WTC11 (cell line): Measurements from ENCODE around the gene HAGHL. TPM values are rescaled to one million over a fixed set of nuclear protein-coding genes. Genes with fewer than 3 reads are reported as not detected.

Source experiments
- ATAC-seq: fragments of 200-7000 bp; cut with Tn5 transposase; 2 replicates; pipeline ENCODE4 v1.10.0; 2021; ENCODE audit warnings: mild to moderate bottlenecking, moderate library complexity
- CTCF ChIA-PET: fragments of 300-600 bp; sonication (Branson Sonifier 250); formaldehyde crosslinking; loops from one replicate; lab custom pipeline; 2021; ENCODE audit warnings: antibody characterized with exemption; lab: Charles Lee
- POLR2A ChIA-PET: fragments of 350-600 bp; sonication (Branson Sonifier 250); formaldehyde crosslinking; loops from one replicate; lab custom pipeline; 2021; ENCODE audit warnings: antibody characterized with exemption; lab: Charles Lee
- DNase-seq: peaks from one replicate; pipeline ENCODE4 v3.0.0; 2021; ENCODE audit warnings: low spot score
- H3K27ac Mint-ChIP-seq: 2 replicates; pipeline ENCODE4 v1.8.0; 2021; ENCODE audit warnings: mixed read lengths
- H3K27me3 Mint-ChIP-seq: 2 replicates; pipeline ENCODE4 v1.8.0; 2021; ENCODE audit warnings: low read depth, mild to moderate bottlenecking, moderate library complexity, mixed read lengths
- H3K36me3 Mint-ChIP-seq: 2 replicates; pipeline ENCODE4 v1.8.0; 2021; ENCODE audit warnings: mixed read lengths
- H3K4me1 Mint-ChIP-seq: 2 replicates; pipeline ENCODE4 v1.8.0; 2022; ENCODE audit warnings: mixed read lengths
- H3K4me3 Mint-ChIP-seq: 2 replicates; pipeline ENCODE4 v1.8.0; 2021; ENCODE audit warnings: mild to moderate bottlenecking, moderate library complexity, mixed read lengths
- H3K9me3 Mint-ChIP-seq: 2 replicates; pipeline ENCODE4 v1.8.0; 2021; ENCODE audit warnings: mixed read lengths
- AR ChIP-seq: fragments of 250-450 bp; sonication (Bioruptor Pico); IDR thresholded peaks from 2 replicates; pipeline ENCODE4 v1.9.0; 2021; ENCODE audit warnings: mild to moderate bottlenecking
- ARID4B ChIP-seq: sonication (generic); formaldehyde crosslinking; IDR thresholded peaks from 2 replicates; pipeline ENCODE4 v1.8.0; 2023; ENCODE audit warnings: missing genetic modification reagents, mild to moderate bottlenecking, borderline replicate concordance
- CDX4 ChIP-seq: fragments of 250-450 bp; sonication (Bioruptor Pico); IDR thresholded peaks from 2 replicates; pipeline ENCODE4 v1.9.0; 2021; ENCODE audit warnings: moderate library complexity, mild to moderate bottlenecking, inconsistent platforms, borderline replicate concordance
- E2F4 ChIP-seq: sonication (generic); formaldehyde crosslinking; IDR thresholded peaks from 2 replicates; pipeline ENCODE4 v1.8.1; 2022; ENCODE audit warnings: low read depth, mild to moderate bottlenecking, moderate library complexity, missing genetic modification reagents, borderline replicate concordance
- ESRRA ChIP-seq: sonication (generic); formaldehyde crosslinking; IDR thresholded peaks from 2 replicates; pipeline ENCODE4 v1.8.1; 2022; ENCODE audit warnings: mild to moderate bottlenecking, missing genetic modification reagents, borderline replicate concordance
- FOXP1 ChIP-seq: sonication (generic); formaldehyde crosslinking; IDR thresholded peaks from 2 replicates; pipeline ENCODE4 v1.8.0; 2022; ENCODE audit warnings: missing genetic modification reagents, mild to moderate bottlenecking, moderate library complexity, borderline replicate concordance
- FOXP4 ChIP-seq: sonication (generic); formaldehyde crosslinking; IDR thresholded peaks from 2 replicates; pipeline ENCODE4 v1.8.0; 2022; ENCODE audit warnings: mild to moderate bottlenecking, missing genetic modification reagents
- HMGA2 ChIP-seq: fragments of 250-450 bp; sonication (Bioruptor Pico); IDR thresholded peaks from 2 replicates; pipeline ENCODE4 v1.4.0; 2021; ENCODE audit warnings: mild to moderate bottlenecking, moderate library complexity
- IRF2 ChIP-seq: sonication (generic); formaldehyde crosslinking; IDR thresholded peaks from 2 replicates; pipeline ENCODE4 v1.8.0; 2022; ENCODE audit warnings: low read depth, missing genetic modification reagents, borderline replicate concordance
- PREB ChIP-seq: sonication (generic); formaldehyde crosslinking; IDR thresholded peaks from 2 replicates; pipeline ENCODE4 v1.8.1; 2022; ENCODE audit warnings: mild to moderate bottlenecking, missing genetic modification reagents, moderate library complexity, borderline replicate concordance
- SMAD4 ChIP-seq: sonication (generic); formaldehyde crosslinking; IDR thresholded peaks from 2 replicates; pipeline ENCODE4 v1.8.0; 2022; ENCODE audit warnings: mild to moderate bottlenecking, missing genetic modification reagents
- STAT6 ChIP-seq: sonication (generic); formaldehyde crosslinking; conservative IDR thresholded peaks from 2 replicates; pipeline ENCODE4 v1.8.1; 2023; ENCODE audit warnings: mild to moderate bottlenecking, low read depth, missing genetic modification reagents, moderate library complexity
- TCF7 ChIP-seq: sonication (generic); formaldehyde crosslinking; IDR thresholded peaks from 2 replicates; pipeline ENCODE4 v1.8.0; 2022; ENCODE audit warnings: mild to moderate bottlenecking, low read depth, missing genetic modification reagents, moderate library complexity
- TP53 ChIP-seq: sonication (generic); formaldehyde crosslinking; IDR thresholded peaks from 2 replicates; pipeline ENCODE4 v1.8.1; 2023; ENCODE audit warnings: mild to moderate bottlenecking, missing genetic modification reagents
- USF1 ChIP-seq: sonication (generic); formaldehyde crosslinking; IDR thresholded peaks from 2 replicates; pipeline ENCODE4 v1.8.0; 2022; ENCODE audit warnings: mild to moderate bottlenecking, missing genetic modification reagents
- ZBTB21 ChIP-seq: sonication (generic); formaldehyde crosslinking; IDR thresholded peaks from 2 replicates; pipeline ENCODE4 v1.8.1; 2023; ENCODE audit warnings: mild to moderate bottlenecking, missing genetic modification reagents, borderline replicate concordance
- ZNF317 ChIP-seq: sonication (generic); formaldehyde crosslinking; IDR thresholded peaks from 2 replicates; pipeline ENCODE4 v1.8.1; 2023; ENCODE audit warnings: low read depth, mild to moderate bottlenecking, moderate library complexity, missing genetic modification reagents, borderline replicate concordance
- ZNF416 ChIP-seq: fragments of 250-450 bp; sonication (Bioruptor Pico); IDR thresholded peaks from 2 replicates; pipeline ENCODE4 v1.9.0; 2021; ENCODE audit warnings: mild to moderate bottlenecking, inconsistent platforms
- ZNF423 ChIP-seq: fragments of 250-450 bp; sonication (Bioruptor Pico); IDR thresholded peaks from 2 replicates; pipeline ENCODE4 v2.1.2; 2022; ENCODE audit warnings: mild to moderate bottlenecking, moderate library complexity
- total RNA-seq: library from RNA; stranded (reverse); gene quantifications from 3 replicates; pipeline ENCODE4 v1.2.3, GENCODE V29; 2021

HAGHL gene
- total RNA-seq, 1 experiment from 2014 or later, result 41.7 TPM

GRCh38 chr16:679814-680624 is 46.9 kb upstream of the HAGHL start, which contains the start of gene STUB1:
Gene STUB1 (plus strand): TSS chr16:680410. CDS start chr16:680526, 116 bp downstream.
- H3K4me1 Mint-ChIP-seq, result peaks cover 27% of the 10 kb centered on the region
- H3K36me3 Mint-ChIP-seq, result peaks cover 20% of the 10 kb centered on the region
- no peaks in the 10 kb centered on the region for H3K9me3 Mint-ChIP-seq
- H3K27ac Mint-ChIP-seq, result peak within 1 kb of the TSS; percentile 85
- DNase-seq, result peak; percentile 97
- ChIA-PET POLR2A (interaction anchor here (0.9 to 1.9 kb wide), 4 partner anchors 10 to 40 kb away, joined by 3 to 5 read pairs (median 4); partner anchors contain the start of gene WDR24), CTCF (interaction anchor here (0.9 to 3.1 kb wide), 9 partner anchors 9 to 101 kb away, joined by 3 to 21 read pairs (median 6); partner anchors contain the start of genes METRN and RHOT2)
- ATAC-seq, result peak; percentile 41
- peak within 1 kb of the TSS; percentile 76 for H3K4me3 Mint-ChIP-seq
- no peaks in the 10 kb centered on the region for H3K27me3 Mint-ChIP-seq
- TF ChIP-seq ZNF423 (CRISPR knock-in tag) (no peak), CDX4 (CRISPR knock-in tag) (no peak), ZNF317 (CRISPR knock-in tag) (no peak), ESRRA (no peak), AR (CRISPR knock-in tag) (no peak), ARID4B (CRISPR knock-in tag) (no peak), STAT6 (CRISPR knock-in tag) (no peak), FOXP4 (peak; percentile 82), HMGA2 (CRISPR knock-in tag) (no peak), ZBTB21 (CRISPR knock-in tag) (no peak; the same call in 1 of the 2 replicates), SMAD4 (CRISPR knock-in tag) (no peak), PREB (CRISPR knock-in tag) (no peak), TP53 (CRISPR knock-in tag) (peak; percentile 55; the same call in 1 of the 2 replicates), E2F4 (CRISPR knock-in tag) (no peak), FOXP1 (peak; percentile 85; the same call in 1 of the 2 replicates), IRF2 (CRISPR knock-in tag) (no peak), USF1 (no peak), TCF7 (CRISPR knock-in tag) (no peak), ZNF416 (CRISPR knock-in tag) (no peak)
